Measurements from ENCODE around the gene MAFB.

MAFB gene

DNA sequence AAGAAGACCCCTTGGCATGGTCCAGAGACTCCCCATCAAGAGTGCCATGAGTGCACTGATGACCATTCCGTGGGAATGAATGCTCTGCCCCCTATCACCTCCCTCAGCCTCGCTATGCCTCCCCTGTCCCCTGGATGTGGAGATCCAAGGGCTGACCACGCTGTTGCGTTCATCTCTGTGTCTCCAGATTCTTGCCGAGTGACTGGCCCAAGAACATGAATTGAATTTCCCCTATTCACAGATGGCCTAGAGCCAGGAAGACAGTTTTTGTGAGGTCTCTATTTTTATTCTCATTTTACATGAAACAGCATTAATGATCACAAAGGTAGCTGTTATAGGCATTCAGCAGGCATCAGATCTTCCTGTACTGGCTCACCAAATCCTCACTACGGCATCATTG, 33.6 kb downstream of the MAFB start:
- no peak for DNase-seq (ENCODE audit: low read depth)

DNA sequence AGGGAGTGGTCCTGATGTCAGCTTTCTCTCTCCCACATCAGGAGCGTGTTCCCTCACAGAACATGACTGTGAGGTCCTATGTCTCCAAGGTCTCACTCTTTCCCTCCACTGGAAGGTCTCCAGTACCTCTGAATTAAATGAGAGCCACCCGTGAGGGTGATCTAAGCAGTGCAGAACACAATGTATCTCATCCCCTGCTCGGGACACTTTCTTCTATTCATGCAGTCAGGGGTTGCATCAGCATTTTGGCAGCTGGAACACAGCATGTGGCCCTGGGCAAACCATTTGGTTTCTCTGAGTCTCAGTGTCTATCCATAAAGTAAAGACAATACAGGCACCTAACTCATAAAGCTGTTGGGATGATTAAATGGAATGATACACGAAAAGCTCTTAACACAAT, 34.2 kb downstream of the MAFB start:
- DNase-seq (ENCODE audit: low read depth) = no peak

DNA sequence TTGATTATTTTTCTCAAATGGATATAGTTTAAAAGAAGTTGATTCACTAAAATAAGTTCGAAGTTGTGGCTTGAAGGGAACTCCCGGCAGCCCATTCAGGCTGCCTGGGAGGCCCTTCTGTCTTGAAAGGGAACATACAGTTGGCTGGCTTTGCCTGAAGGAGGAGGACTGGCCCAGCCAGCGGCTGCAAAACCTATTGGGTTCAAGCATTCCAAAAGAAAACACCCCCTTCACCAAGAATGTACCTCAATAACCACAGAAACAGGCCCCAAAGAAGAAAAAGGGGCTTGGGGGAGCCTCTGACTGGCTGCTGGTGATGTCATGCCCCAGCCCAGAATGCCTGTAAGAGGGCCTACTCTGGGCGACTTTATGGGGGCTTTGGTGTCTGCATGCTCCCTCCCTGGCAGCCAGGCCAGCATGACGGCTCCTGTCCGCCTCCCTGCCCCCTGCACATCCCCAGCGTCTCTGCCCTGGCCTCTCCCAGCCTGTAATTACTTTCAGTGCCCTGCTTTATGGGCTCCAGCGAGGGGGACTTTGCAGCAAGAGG, 36.5 kb downstream of the MAFB start:
- no peak for DNase-seq (ENCODE audit: low read depth)

DNA sequence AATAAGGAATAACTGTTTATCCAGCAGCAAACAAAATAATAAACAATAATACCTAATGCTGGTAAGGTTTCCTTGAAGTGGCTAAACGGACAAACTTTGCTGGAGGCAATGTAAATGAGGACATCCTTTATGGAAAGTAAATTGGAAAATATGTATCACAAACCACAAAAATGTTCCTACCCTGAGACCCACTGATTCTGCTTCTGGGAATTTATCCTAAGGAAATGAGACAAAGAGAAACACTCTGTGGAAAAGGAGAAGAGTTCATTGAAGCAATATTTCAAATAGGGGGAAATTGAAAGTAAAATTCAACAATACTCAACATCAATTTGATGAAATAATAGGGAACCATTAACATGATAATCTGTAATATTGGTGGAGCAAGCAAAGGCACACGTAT, 37.9 kb downstream of the MAFB start:
- DNase-seq (ENCODE audit: low read depth) = no peak

DNA sequence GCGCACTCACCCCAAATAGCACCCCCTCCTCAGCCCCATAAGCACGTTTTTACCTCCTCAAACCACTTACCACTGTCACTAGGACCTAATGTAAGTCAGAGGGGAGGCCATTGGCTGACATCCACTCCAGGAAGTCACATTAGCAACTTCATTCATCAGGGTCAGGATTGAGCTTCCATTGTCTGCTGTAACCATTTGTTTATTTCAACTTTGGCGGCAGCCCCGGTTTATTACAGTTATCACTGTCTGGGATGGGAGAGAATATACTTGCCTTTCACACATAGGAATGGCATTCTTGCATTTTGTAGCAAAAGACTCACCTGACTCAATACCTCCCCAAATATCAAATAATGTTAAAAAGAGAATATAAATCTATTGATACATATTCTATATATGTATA, 38.3 kb downstream of the MAFB start:
- DNase-seq (ENCODE audit: low read depth) = no peak

DNA sequence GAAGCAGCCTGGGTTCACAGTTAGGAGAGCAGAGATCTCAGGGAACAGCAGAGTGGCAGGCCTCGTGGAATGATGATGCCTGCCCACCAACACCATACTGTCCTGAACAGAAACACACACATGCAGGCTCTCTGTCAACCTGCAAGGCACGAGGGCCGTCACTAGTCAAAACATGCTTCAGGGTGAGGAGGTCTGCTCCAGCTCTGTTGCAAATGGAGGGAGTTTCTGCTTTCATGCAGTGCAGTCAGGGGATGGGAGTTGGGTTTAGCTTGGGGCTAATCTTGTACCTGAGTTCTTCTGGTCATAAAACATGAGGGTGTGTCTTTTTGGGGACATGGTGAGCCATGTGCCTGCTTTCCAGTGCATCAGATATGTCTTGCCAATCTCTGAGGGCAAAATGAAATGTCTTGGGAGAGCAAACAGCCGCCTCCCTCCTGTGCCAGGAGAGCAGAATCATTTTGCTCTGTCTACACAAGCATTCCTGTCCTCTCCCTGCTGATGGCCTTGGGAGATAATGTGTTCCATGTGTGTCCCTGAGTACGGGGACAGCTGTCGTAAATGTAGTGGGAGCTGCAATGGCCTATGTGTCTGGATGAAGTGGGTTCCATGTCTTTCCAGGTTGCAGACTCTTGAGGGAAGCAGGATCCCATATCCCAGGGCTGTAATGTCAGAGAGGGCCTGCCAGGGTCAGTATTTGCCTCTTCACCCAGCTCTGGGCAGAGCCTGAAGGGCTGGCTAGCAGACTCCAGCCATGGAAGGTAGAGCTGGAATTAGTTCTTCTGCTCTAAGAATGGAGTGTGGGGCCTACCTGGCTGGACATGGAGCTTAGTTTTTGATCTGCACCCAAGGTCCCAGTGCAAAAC, 40.6 kb downstream of the MAFB start:
- DNase-seq (ENCODE audit: low read depth) = no peak

DNA sequence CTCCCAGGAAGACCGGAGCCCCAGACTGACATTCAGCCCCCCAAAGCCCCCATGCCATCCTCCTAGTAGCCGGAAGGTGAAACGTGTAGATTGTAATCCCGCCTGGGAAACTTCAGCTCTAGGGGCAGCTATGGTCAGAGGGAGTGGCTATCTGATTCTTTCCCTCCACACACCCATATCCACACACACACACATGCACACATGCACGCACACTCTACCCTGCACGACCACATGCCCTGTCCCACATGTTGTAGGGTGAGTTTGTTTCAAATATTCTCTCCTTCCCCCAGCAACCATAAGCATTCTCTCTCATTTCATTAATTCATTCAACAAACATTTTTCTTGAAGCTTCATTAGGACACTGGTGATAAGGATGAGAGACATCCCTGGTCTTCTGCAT, 42.2 kb downstream of the MAFB start:
- DNase-seq (ENCODE audit: low read depth) = no peak

DNA sequence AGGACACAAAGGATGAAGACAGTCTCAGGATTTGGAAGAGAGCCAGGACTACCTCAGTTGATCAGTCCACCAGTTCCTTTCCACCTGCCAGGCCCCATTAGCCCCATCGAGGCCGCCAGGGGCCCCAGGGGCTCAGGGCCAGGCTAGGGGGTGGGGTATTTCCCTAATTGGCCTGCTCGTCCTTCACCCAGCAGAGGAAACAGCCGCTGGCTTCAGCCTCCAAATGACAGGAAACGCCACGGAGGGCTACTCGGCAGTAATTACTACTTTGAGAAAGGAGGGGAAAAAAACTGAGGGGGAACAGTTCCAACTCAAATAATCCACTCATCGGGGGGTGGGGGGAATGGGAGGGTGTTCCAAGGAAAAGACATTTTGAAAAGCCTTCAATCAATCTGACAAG, 42.7 kb downstream of the MAFB start:
- no peak for DNase-seq (ENCODE audit: low read depth)

DNA sequence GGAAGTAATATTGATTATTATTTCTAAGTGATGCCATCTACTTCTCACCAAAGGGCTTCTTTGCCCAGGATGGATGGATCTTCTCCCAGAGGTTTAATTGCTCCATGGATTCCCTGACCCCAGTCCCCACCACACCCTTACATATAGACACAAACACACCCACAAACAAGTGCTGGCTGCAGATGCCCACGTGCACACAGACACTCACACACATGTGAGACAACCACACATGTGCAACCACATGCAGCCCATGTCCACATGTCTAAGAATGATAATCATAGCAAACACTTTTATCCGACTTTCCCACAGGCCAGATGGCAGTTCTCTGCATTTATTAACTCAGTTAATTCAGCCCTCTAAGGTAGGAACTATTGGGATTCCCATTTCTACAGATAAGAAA, 44.2 kb downstream of the MAFB start:
- DNase-seq (ENCODE audit: low read depth) = no peak

DNA sequence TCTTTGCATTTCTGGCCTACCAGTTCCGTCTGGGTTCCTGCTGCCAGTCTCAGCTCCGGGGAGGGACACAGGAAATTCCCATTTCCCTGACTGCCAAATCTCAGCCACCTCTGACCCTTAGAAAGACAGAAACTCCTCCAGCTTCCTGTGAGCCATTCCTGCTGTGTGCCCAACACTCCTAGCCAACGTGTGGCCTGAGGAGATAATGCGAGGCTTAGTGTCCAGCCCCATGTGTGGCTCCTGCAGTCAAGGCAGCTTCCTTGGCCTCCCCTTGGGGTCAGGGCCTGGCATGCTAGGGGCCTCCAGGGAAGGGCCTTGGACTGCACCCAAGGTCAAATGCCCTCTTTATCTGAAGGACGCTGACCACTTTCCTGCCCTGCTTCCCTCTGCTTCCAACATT, 45.1 kb downstream of the MAFB start:
- no peak for DNase-seq (ENCODE audit: low read depth)

DNA sequence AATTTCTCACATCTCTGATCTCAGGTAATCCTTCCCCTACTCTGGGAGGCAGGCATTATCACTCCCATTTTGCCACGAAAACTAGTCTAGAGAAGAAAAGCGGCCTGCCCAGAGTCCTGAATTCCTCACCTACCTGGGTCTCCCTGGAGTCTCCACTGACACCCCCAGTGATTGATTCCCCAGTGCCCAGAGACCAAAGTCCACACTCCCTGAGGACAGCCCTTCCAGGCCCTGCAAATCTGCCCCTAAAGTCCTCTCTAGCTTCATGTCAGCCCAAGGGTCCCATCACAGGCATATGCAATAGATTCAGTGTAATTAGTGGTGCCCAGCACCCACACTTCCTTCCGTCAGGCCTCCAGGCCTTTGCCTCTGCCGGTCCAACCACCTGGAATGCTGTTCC, 47.2 kb downstream of the MAFB start:
- DNase-seq (ENCODE audit: low read depth) = no peak

DNA sequence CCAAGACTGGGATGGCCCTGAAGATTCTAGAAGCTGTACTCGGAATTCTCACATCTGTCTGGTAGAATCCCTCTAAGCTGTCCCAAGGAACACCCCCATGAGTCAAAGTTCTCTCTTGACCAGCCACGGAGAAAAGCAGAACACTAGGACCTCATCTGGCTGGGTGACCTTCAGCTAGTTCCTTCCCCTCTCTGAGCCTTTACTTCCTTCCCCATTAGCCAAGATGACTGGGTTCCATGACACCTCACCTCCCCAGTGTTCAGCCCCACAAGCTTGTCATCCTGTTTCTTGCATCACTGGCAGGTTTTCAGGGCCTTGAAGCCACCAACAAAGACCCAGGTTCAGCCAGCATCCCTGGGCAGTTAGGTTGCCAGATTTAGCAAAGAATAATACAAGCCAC, 47.8 kb downstream of the MAFB start:
- no peak for DNase-seq (ENCODE audit: low read depth)

DNA sequence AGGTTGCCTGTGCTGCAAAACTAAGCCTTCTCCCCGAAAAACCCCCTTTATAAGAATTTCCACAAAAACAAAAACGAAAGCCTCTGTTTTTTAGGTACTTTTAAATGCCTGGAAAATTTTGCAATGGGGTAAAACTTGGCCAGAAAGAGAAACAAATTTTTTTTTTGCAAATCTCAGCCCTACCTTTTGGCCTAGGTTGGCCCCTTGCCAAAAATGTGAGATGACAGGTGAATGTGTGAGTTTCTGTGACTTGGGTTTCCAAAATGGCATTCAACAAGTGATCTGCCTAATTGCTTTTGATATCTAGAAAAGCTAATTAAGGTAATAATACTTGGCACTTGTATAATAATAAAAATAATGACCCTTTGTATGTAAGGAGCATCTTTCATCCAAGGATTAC, 48.4 kb downstream of the MAFB start:
- no peak for DNase-seq (ENCODE audit: low read depth)

DNA sequence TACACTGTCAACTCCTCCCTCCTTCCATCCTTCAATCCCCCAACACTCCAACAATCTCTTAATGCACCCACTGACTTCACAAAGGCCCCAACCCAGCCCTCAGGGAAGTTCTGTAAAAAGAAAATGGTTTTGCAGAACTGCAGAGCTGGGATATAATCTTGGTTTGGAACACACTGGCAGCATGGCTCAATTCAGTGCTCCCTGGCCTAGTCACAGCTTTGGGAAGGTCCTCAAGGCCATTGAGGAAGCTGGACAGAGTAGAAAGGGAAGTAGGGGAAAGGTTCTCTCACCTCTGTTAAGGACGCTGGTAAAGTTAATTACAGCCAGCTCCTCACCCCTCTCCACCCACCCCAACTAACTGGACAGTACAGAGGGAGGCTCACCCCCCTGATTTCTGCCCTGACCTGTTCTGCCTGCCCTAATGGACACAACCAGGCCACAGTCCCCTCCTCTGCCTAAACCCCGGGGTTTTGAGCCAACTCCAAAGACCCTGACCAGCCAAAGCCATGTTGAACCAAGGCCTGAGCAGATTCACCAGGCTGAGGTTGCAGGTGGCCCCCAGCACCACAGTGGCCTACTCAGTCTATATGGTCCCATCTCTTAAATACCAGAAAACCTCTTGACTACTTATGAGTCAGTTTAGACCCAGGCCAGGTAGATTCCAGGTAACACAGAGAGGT, 49.2 kb downstream of the MAFB start:
- DNase-seq (ENCODE audit: low read depth) = no peak

DNA sequence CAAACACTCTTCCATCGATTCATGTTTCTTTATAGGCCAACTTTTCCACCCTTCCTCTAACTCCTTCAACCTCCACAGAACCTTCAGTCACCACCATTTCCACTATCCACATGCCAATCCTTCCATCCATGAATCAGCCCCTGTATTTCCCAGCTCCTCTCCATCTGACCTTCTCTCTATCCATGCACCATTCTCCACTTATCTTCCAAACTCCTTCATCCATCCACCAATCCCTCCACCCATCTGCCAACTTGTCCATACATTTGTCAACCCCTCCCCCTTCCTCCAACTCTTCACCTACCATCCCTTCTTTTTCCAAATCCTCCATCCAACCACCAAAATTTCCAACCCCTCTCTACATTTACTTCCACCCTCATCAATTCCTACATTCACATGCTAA, 49.9 kb downstream of the MAFB start:
- no peak for DNase-seq (ENCODE audit: low read depth)

DNA sequence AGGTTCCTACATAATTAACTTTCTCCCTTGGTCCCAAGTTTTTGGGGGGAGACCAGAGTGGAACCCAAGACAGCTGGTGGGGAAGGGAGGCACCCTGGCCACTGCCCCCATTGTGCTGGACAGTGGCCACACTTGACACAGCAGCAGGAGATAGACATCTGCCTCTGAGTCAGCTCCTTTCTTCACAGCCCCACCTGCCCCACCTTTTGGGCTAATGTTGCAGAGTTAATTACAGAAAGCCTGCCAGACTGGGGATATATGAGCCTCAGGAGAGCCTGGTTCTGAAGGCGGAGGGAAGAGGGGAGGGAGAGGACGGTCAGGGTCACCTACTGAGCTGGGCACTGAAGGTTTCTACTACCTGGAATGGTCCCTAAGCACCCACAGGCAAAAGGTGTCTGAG, 50.6 kb downstream of the MAFB start:
- no peak for DNase-seq (ENCODE audit: low read depth)

DNA sequence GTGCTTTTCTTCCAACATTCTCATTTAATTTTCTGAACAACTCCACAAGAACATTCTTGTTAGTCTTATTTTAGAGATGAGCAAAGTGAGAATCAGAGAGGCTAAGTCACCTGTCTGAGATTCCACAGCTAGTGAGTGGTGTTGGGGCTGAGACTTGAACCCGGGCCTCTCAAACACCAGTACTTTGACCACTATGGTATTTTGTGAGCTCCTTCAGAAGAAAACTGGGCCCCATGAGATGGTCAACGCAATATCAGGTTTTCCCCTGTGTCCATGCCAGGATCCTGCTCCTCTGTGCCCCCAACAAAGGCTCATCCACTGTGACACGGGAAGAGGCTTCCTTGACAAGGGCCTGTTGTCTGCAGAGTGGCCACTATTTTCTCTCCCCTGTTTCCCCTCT, 51.9 kb downstream of the MAFB start:
- DNase-seq (ENCODE audit: low read depth) = no peak

DNA sequence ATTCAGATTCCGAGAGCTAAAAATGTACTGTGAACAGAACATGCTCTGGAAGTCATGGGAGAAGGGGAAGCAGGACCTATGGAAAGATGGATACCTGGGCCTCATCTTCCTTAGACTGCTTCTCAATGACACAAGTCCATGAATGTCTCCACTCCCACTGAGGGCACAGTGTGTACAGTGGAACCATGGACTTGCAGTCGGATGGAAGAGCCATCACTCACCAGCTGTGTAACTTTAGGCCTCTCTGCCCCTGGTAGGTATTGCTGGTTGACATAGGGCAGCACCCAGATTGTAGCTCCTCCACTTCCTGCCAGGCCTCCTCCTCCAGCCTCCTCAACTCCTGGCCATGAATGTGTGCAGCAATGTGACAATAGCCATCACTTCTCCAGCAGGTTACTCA, 52.5 kb downstream of the MAFB start:
- no peak for DNase-seq (ENCODE audit: low read depth)

DNA sequence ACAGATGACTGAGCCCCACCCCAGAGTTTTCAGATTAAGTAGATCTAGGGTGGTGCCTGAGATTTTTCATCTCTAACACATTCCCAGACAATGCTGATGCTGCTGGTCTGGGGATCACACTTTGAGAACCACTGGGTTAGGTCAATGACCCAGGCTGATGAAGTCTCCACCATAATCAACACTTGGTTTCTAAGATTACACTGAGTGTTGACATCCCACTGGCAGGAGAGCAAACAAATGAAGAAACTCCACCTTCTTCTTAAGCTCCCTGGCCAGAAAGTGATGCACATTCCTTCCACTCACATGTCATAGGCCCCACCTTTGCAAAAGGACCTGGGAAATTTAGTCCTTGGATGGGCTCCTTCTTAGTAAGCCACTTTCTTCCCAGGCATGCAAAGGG, 53.1 kb downstream of the MAFB start:
- DNase-seq (ENCODE audit: low read depth) = no peak
